HG03521 (cell line): Measurements from ENCODE around the gene MET.

Source experiments
- ATAC-seq: cut with Tn5 transposase; IDR thresholded peaks from one replicate; pipeline ENCODE4 v1.9.1; 2021; ENCODE audit warnings: mild to moderate bottlenecking, moderate library complexity; ENCODE audit not compliant: unreplicated experiment

Gene MET

DNA sequence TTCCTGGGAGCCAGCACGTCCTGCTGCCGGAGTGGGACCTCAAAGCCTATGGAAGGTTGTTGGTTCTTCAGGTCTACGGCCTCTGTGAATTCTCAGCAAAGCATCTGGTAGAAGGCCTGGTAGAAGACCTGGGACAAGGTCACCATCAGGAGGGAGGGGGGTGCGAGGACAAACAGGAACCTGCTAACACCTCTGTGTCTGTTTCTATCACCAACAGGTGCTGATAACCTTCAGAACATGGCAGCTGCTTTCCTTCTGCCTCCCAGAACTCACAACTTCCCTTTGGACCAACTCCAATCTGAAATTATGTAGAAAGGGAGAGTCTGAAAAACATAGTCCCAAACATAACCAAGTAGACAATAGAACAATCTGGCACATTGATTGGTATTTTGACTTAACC, 8.3 kb upstream of the MET start:
- ATAC-seq, result no peak

DNA sequence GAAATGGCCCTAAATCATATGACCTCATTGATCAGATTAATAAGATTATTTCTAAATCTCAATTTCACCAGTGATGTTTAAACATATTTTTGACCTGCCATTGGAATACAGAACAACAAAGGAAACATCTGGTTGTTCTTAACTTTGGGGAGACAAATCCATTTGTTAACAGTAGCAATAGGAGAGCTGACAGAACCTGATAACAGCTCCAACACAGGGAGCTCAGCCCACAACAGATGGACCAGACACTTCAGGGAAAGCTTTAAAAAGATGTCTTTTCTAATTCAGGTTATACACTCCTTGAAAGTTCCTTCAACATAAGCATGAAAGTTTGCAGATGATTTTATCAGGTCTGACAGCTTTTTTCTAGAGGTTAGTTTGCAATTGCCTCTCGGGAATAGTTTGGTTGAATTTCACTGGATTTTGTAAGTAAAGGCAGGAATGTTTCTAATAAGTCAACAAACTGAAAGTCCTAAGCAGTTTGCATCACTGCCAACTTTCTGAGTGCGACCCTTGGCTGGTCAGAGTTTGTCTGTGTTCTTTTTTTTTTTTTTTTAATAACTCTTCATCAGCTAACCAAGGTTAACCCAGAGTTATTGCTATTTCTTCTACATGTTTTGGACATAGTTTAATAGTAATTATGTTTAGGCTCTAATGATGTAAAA, 6.5 kb upstream of the MET start:
- ATAC-seq, result no peak

DNA sequence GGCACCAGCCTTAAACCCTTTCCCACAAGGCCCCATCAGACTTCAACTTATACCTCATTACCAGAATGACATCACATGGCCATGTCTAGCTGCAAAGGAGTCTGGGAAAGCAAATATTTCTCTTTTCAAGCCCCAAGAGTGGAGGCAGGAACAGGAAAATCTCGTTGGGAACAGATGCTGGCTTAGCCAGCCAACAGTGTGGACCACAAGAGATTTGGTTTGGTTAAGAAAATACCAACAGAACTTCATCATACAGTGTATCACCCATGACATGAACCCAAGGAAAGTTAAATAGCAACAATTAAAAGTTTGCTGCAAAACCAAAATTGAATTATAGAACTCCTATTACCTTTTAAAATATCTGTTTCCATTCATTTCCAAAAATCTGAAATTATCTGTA, 2.2 kb upstream of the MET start:
- ATAC-seq, result no peak

DNA sequence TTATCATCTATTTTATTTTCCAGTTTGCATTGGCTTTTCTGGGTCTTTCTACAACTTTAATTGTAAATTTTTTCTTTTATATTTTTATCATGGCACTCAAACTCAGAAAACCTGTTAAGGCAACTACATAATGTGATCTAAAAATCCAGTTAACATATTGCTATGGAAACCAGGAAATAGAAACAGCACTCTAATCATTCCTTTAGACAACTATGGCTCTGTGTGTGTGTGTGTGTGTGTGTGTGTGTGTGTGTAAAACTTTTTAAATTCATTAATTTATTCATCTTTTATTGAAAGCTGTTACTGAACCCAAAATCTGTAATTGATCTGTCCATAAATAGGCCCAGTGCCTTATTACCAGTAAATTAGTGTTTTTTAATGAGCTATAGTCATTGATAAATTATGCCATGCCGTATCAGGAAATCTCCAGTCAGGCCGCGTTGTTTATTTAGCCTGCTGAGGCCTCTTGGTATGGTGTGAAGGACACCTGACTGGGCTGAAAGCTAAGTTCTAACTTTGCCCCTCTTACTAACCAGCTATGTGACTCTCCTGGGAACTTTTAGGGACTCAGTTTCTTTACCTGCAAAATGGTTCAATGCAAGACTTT, 1.5 kb upstream of the MET start:
- no peak for ATAC-seq

DNA sequence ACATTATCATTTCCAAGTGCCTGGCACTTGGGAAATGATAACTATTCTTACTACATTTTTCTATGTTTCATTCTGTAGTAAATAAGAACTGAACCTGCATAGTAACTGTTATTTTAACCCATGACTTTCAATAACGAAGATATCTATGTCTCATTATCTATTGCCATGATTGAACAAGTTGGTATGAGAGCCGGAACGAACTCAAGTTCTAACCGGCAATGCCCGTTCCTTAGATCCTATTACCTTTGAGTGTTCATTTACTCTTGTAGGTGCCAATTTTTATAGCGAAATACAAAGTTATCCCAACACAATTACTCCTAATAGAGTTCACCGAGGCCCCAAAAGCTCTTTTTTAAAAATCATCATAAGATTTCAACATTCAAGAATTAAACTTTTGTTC, 885 bp upstream of the MET start:
- no peak for ATAC-seq

DNA sequence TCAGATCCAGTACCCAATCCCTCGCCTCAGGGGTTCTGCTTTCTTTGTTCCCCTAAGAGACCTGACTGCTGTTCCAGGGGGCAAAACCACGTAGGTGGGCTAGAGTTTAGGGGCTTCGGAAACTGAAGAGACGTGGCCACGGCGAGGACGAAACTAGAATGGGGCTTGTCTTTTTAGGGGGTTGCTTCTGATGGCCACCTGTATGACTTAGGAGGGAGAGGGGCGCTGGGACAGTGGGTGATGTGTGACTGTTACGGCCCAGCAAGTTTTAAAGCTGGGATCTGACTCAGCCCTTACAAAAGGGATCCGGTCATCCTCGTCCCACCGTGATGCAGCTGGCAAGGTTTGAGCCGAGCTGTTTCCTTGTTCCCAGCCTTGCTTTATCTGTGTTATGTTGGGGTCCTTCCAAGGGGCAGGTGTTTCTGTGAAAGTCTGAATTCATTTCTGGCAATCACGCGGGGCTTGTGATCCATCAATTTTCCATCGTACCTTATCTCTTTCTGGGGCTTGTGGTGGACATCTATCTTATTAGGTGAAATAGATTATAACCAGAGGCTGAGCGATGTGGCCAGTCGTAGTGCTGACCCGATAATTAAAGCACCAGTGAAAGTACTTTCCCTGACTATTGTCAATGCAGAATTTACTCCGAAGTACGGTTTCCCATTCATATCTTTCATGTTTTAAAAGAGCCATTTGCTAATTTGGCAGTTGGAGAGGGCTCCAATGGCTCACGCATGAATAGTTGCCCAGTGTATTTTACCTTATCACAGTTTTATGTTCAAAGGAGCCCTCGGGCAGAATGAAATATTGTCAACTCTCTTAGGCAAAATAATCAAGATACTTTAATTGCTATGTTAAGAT, 830 bp downstream of the MET start:
- ATAC-seq, result no peak

DNA sequence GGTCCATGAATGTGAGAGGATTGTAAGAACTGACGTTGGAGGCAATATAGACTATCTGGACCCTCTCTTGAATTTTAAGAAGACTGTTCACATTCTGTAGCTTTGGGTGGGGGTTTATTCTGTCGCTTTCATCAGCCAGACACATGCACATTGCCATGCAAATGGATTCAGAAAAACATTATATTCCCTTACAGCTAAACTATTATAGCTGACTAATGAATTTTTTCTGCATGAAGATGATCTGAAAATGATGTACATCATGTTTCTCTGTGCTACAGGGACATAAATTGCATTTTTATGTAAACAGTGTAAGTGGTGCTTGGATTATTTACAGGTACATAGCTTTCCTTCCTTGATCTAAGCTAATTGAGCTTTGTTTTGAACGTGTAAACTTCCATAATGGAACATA, 1.5 kb downstream of the MET start:
- ATAC-seq, result no peak

DNA sequence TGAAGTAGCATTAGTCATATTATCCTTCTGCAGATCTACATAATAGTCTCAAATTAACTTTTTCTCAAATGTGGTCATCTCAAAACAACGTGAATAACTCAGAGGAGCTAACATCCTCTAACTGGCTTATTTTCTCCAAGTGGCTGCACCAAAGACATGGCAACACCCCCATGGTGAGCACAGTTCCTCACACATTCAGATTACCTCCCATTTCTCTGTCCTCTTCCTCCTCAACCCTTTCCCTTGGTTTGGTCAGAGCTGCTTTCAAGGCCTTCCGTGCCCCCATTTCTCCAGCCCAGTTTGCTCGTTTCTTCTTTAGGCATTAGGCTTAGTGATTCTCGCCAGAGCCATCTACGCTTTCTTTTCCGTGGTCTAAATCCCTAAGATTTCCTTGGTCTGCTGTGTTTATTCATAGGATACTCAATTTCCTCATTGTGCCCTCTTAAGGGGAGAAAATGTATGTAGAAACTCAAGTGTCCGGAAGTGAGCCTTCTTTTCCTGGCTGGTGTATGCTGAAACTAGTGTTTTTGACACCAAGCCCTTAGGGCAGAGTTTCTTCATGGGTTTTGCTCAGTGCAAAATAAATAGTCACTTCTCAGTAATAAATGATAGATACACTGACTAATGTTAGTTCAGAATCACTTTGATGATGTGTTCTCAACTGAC, 2.6 kb downstream of the MET start:
- no peak for ATAC-seq

DNA sequence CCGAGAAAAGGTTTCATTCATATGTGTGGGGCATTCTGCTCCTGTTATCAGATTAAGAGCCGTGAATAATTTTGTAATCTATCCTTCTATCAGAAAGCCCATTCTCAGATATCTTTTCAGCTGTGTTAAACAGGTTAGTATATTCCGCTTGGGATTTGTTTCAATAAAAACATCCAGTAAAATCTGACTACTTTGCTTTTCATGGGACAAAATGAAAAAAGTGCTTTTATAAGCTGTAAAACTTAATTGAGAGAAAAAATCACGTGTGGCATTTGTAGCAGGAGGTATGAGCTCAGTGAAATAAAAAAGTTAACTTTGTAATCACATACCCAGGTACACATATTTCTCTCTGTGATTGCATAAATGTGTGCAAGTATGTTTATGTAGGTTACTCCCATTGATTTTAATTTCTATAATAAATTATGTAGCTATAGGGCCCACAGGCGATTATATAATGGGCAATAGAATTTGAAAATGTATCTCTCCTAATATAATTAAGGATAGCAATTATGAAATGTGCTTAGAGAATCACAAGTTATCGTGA, 3.9 kb downstream of the MET start:
- ATAC-seq, result no peak

DNA sequence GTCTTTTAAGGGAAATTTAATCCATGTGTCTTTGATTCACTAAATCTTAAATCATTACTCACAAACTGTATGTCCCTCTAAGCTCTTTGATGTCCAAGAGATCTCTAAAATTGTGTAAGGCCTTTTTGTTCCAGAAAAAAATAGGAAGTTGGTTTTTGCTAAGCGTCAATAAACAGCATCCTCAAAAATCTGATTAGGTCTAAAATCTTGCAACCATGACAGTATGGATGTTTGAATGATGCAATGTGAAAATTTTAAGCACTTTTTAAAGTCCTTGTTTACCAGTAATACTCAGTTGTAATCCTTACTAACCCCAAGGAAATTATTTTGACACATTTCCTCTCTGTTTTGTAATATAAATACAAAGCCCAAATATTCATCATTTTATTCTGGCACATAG, 6.8 kb downstream of the MET start:
- ATAC-seq, result no peak

DNA sequence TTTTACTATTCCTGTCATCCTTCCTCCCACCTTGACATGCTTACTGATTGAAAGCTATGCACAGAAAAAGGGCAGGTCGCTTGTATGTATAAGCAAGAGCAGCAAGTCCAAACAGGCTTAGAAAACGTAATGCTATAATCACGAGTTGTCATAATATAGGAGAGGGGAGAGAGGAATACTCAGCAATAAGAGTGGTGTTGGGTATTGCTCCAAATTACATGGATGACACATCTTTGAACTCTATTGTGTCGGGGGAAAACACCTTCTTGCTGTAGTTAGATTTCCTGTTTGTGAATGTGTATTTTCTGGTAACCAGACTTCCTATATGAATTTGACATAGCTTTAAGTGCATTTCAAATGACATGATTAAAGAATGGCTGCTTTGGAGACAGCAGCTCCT, 7.5 kb downstream of the MET start:
- no peak for ATAC-seq

DNA sequence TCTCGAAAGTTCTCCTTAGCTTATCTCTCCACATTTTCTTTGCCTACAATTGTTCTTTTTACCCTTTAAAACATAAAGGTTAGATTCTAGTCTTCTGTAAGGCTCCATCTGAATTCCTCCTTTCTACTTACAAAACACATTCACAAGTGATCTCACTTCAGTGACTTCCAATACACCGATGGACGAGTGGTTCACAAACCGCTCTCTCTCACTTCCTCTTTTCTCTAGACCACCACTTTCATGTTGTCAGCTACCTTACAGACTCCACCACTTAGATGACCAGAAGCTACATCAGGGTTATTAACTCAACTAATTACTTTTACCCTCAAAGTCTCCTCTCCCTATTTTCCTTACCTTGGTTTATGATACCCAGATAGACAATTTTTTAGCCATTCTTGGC, 11.8 kb downstream of the MET start:
- ATAC-seq, result peak; percentile 100

DNA sequence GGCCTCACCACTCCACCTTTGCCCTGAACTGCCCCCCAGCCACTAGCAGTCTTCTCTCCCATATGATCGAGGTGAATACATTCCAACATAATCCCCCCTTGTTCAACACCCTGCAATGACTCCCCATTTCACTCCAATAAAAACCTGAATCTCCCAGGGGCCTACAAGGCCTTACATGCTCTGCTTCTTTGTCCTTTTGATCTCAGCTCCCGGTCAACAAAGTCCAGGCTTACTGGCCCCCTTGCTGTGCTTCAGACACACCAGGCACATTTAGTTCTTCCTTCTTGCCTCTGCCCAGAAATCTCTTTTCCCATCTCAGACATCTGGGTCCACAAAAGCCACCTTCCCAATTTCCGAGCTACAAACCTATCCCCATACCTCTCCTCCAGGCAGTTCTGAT, 14.0 kb downstream of the MET start:
- ATAC-seq, result no peak

DNA sequence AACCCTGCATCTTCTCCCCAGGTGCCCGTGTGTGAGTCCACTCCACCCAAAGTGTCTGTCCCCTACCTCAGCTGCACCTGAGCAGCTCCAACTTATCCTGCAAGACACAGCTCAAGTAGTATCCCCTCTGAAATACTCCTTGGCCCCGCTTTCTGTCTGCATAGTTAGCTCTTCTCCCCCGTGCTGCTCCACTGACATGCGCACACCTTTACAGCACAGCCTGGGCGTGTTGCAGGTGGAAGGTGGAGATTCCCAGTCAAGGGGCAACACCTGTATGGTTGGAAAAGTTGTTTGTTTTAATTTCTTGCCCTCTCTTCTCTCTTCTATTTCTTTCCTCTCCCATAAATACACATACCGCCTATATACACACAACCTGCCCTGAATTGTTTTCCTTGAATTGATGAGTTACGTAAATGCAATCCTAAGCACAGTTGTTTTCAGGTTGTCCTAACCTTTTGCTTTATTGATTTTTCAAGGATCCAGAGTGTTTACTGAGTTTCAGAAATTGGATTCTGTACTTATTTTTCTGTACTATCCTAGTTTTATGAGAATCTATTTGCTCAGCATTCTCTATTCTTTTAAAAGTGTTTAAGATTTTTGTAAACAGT, 14.9 kb downstream of the MET start:
- no peak for ATAC-seq

DNA sequence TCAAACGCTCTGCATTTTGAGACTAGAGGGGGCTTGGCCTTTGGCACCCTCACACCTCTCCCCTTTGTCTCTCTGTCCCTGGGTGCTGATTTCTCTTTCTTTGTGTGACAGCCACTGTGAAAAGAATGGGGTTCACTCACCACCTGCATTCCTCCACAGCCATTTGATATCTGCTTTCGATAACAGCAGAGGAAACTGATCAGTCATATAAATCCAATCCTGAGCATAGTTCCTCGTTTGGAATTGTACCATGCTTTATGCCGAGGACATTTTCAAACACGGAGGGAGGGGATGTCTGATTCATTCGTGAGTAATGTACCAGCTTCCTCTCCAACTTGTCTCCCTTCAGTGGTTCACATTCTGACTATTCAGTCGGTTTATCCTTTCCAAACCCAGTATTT, 15.8 kb downstream of the MET start:
- ATAC-seq, result no peak

DNA sequence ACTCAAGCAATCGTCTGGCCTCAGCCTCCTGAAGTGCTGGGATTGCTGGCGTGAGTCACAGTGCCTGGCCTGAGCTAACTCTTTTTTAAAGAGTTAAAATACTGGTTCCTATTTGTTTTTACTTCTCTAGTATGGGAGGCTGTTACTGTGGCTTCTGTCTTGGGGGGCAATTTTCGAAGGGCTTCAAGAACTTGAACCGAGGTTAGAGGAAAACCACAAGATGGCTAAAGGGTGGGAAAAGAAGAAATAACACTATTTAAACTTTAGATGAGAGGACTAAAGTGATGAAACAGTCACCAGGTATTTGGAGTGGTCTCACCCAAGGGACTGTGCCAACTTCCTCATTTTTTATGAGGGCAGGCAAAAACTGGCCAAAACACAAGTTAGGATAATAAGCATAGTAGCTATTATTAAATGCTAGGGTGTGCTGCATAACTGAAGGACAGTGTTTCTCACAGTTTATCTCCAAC, 17.8 kb downstream of the MET start:
- no peak for ATAC-seq

DNA sequence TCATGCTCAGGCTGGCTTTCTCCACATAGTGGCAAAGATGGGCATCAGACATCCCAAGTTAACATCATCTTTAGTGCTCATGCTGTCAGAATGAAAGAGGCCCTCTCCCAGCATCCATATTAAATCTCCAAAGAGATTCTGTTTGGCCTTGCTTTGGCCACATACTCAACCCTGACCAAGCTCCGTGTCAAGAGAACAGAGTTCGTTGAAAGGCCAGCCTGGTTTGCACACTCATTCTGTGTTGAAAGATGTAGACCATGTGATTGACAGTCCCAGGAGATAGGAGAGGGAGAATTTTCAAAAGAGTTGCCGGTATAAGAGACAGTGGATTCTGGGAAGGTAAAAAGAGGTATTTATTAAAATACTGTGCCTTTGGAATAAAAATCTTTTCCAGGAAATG, 19.7 kb downstream of the MET start:
- no peak for ATAC-seq

DNA sequence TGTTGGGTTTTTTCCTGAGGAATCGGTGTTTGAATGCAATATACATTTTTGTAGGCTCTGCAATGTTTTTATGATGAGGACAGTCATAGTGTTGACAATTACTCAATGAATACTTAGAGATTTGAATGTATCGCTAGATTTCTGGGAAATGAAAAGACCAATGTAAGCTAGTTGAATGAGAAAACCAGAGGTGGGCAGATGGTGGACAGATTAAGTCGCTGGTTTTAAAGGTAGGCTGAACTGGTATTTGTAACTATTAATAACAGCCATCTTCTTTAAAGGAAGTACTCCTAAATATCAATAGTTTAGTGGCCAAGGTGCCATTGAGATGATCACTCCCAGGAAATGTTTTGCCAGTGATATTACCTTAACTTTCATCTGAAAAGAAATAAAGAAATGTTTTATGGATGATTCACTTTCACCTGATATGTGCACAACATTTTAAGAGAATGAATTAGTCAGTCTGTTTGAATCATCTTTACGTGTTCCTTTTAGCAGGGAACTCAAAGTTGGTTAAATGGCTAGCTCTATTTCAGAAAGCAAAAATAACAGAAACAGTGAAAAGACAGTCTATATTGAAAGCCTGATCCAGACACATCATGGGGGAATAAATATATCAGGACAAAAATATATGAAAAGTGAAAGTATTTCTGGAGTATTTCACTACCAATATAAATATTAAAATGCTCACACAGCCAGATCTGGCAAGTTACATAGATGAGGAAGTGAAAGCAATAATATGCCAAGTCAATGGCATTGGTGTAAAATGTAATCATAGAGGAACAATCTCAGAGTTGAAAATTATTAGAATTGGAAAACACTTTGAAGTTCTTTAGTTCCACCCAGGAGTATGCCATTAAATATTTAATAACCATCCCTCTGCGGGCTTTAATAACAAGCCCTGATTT, 20.7 kb downstream of the MET start:
- no peak for ATAC-seq

DNA sequence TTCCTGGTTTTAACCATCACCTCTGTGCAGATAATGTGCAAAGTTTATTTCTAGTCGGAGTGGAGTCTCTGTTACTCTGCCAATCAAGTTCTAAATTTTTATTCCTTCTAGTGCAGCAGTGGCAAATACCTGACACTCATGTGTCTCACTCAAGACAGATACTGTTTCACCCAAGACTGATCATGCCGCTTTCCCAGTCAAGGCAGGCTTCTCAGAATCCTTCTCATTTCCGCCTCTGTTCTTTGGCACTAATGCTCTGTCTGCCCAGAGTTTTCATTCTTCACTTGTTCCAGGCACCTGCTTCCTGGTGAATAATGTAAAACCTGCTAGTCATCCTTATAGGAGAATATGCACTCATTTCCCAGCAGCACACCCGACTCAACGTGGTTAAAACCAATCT, 24.7 kb downstream of the MET start:
- no peak for ATAC-seq

DNA sequence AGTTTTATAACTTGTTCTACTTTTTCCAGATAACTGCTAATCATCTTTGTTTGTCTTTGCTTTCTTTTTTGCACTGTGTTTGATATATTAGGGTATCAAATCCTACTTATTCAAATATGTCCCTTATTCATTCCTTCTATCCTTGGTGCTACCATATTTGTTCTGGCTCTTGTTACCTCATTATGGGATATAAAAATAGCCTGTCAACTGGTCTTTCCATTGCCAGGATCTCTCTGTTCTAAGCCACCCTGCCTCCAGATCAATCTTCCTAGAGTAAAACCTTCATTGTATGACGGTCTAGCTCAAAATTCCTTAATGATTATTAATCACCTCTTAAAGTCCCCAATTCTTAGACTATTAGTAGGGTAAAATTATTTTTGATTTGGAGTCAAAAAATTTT, 25.2 kb downstream of the MET start:
- ATAC-seq, result no peak
